ENCODE results near the gene GRAPL.
"Not testable (repeated sequence)": the region's sequence is repeated elsewhere in the genome, so short reads cannot be mapped to it uniquely, and the experiment has no call there.

Gene GRAPL

DNA sequence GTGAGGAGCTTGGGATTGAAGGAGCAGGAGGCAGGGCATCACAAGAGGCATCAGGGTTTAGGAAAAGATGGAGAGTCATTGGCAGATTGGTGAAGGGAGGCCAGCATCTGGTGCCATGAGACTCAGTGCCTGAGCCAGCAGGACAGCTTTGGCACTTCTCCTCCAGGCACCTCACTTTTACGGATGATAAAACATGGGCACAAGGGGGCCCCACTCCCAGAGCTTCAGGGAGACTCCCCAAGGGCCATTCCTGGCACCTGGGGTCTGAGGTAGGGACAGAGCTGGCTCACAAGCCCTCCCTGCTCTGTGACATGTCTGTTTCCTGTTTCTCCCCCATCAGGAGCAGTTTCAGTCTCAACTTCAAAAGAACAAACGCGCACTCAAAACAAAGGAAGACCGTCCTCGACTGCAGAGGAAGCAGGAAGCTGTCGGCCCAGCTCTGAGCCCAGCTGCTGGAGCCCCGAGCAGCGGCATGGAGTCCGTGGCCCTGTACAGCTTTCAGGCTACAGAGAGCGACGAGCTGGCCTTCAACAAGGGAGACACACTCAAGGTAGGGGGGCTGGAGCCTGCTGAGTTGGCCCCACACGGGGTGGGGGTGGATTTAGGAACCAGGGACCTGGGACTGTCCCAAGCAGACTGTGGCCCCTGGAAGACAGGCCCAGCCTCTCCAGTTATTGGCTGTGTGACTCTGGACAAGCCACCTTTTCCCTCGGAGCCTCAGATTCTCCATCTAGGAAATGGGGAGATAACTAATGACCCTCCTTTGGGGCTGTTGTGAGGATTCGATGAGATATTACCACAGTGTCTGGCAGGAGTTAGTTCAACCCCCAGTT, at the start of gene GRAPL:
Gene GRAPL (plus strand): TSS at position 442 of the 833 bp plus-strand sequence. CDS start 31 bp downstream, at position 473.
- DNase-seq (ENCODE audit: low spot score), result not testable (repeated sequence)

DNA sequence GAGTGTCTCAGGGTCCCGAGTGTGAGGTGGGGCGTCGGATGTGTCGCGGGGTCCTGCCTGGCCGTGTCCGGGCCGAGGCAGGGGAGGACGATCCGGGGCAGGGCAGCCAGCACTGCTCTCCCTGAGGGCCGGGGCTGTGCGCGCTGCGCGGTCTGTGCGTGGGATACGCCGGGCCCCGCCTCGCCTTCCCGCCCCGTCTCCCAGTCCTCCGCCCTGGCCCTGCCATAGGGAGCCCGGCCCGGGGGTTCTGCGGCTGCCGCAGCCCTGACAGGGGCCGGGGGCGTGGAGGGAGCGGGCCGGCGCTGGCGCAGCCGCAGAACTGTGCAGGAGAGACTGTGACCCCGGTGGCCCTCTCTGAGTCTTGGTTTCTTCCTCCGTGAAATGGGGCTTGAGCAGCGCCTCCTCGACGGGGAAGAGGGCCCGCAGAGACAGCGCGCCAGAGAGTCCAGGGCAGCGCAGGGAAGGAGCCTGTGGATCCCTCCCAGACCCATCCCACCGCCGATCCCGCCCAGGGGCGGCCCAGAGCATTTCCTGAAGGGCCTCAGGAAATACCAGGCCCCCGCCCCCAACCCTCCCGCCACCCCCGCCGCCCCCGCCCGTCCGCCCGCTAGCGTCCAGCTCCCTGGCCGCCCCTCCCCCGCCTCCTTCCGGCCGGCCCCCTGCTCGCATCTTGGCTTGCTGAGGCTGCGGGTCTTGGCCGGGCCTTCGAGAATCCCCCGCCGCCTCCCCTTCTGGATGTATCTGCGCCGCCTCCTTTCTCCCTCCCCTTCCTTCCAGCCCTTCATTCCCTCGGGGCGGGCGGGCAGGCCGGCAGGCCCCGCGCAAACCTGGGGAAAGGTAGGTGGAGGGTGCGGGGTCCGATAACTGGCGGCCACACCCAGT, 38.3 kb upstream of the GRAPL start:
- DNase-seq (ENCODE audit: low spot score), result not testable (repeated sequence)

DNA sequence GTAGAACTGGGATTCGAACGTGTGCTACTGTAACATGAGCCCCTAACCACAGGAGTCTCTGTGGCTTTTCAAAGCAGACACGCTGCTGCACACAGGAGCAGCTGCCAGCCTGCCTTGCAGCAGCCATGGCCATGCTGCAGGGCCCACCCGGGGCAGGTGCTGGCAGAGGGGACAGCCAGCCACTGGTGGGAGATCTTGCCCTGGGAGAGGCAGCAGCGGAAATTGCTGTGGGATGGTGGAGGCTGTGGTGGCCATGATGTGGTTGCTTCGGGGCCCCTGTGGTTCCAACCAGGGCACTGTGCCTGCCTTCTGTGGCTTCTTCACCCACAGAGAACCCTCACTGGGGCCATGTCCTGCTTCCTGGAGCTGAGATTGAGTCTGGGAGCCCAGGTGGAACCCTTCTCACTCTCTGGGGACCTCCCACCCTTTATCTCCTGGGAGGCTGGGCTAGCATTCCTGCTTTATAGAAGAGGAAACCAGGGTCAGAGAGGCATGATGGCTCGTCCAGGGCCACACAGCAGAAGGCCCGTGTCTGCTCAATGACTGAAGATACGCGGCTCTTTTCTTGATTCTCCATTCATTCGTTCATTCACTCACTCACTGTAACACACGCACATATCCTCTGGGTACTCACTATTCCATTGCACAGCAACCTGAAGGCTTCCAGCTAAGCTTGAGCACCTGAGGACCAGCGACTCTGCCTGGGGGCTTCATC, 37.2 kb upstream of the GRAPL start:
- not testable (repeated sequence) for DNase-seq (ENCODE audit: low spot score)

DNA sequence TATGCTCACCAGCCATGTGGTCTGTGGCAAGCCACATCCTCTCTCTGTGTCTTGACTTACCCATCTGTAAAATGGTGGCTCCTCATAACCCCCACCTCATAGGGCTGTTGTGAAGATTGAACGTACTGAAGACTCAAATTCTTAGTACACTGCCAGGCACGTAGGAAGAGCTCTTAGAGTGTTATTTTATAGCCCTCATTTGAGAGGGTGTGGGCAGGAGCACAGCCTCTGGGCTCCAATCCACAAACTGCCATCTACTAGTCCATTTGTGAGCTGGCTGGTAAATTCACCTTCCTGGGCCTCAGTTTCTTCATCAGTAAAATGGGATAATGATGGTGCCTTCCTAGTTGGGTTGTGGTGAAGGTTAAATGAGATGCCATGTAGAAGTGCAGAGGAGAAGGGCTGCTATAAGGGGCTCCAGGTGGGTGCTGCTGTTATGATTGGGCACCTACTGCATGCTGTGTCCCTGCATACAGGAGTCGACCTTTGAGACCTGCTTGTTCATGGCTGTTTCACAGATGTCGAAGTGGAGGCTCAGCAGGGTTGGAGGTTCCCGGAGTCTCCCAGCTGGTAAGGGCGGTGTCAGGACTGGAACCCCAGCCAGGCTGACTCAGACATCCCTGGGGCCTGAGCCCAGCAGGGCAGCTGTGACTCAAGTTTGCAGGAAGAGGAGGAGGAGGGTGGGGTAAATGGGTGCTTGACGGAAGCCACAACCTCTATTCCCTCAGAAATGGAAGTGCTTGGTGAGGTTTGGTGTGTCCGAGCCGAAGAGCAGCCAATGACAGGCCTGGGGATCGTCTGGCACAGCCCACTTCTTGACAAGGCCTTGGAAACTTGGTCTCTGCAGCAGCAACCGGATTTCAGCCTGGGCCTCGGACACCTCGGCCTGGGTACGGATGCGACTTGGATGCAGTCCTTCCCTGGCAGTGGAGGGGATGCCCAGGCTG, 34.4 kb upstream of the GRAPL start:
- DNase-seq (ENCODE audit: low spot score), result not testable (repeated sequence)

DNA sequence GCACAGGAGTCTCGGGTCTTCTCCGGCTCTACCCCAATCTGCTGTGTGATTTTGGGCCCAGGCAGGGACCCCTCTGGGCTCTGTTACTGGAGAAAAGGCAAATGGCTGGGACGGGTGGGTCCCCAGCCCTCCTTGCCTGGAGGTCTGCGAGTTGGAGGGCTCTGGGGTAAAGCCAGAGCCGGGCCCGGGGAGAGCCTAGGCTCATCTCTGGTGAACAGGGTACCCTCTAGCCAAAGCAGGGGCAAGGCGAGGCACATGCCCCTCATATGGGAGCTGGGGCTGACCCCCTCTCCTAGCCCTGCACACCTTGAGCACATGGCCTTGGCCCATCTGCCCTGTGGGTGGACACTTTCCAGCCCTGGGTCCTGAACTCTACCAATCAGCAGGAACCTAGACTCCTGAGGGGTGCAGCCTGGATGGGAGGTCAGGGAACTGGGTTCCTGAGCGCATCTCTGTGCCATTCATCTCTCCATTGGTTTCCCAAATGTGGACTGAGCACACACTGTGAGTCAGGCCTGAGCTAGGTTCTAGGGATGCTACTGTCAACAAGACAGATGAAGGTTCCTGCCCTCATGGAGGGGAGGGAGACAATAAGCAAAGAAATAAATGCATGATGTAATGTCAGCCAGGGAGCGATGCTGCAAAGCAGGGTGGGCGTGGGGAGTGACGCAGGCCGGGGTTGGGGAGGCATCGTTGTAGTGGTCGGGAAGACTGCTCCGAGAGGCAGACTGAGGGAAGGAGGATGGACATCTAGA, 33.5 kb upstream of the GRAPL start:
- not testable (repeated sequence) for DNase-seq (ENCODE audit: low spot score)

DNA sequence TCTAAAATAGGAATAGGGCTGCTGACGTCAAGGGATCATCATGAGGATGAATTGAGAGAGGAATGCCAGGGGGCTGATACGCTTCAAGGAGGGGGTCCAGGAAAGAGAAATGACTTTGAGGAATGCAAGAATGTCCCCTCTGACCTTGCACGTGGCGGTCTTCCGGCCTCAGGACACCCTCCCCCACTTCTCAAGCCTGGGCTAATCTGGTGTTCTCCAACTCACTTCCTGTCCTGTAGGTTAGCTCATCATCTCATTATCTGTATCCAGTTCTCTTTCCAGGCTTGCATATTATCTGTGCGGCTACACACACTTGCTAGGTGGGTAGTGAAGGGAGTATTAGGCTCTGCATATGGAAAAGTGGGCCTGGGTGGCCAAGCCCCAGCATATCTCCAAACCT, 18.9 kb upstream of the GRAPL start:
- DNase-seq (ENCODE audit: low spot score), result not testable (repeated sequence)

DNA sequence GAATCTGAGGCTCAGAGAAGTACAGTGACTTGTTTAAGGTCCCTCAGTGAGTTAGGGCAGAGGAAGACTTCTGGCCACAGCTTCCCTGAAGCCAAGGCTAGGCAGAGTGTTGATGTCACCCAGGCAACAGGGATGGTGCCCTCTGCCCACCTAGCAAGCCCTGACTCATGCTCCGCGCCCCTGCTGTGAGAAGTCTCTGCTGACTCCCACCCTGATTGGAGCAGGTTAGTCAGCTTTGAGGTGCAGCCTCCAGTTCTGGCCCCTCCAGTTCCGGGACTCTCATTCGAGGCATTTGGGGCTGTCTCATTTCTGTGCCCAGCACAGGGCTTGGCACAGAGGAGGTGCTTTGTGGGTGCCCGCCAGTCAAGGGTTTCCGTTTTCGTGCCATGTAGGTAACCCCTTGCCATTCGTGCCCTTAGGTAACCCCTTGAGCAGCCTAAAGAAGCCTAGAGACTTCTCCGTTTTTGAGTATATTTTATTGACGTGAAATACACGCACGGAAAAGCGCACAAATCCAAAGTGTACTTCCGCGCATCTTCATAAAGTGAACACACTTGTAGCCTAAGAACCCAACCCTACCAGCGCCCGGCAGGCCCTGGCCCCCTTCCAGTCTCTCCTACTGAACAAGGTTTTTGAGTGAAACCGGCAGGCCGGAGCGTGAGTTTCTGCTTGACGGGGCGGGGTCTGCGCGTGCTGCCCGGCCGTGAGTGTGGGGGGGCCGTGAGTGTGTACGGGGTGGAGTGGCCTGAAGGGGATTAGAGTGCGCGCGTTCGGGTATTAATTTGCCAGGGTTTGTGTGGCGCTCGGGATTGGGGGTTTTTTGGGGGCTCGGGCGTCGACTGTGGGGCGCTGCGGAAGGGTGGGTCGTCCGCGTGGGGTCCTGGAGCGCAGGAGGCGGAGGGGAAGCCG, 16.9 kb upstream of the GRAPL start:
- DNase-seq (ENCODE audit: low spot score), result not testable (repeated sequence)

DNA sequence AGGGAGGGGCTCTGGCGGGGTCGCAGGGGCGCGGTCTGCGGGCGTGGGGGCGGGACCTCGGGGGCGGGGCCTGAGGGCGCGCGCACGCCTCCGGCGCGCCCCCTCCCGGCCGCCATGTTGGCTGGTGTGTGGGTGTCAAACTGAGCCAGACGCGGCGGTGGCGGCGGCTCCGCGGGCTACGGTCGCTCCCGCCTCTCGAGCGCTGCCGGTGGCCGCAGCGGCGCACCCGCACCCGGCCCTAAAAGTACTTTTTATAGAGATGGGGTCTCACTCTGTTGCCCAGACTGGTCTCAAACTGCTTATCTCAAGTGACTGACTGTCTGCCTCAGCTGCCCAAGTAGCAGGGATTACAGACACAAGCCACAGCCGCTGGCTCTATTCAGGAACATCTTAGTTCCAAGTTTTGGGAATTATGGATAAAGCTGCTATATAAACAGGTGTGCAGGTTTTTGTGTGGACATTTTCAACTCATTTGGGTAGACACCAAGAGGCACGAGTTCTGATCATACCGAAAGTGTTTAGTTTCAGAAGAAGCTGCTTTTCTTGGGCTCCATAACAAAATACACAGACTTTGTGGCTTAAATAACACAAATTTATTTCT, 16.2 kb upstream of the GRAPL start:
- DNase-seq (ENCODE audit: low spot score), result peak; percentile 51

DNA sequence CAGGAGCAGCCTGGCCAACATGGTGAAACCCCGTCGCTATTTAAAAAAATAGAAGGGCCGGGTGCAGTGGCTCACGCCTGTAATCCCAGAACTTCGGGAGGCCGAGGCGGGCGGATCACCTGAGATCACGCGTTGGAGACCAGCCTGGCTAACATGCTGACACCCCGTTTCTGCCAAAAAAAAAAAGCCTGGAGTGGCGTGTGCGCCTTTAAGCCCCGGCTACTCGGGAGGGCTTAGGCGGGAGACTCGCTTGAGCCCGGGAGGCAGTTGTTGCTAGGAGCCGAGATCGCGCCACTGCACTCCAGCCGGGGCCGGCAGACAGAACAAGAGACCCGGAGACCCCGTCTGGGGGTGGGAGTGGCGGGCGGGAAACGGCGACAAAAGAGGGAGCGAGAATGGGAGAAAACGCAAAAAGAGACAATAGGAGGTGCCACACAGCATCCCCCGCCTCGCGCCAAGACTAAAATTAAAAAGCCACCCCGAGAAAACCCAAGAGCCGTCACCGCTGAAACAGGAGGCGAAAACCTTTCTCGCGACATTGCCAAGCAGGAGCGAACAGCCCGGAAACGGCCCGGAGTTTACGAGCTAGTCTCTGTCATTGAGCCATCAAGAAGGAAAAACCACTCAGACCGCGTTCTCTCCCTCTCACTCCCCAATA, 15.5 kb upstream of the GRAPL start:
- peak; percentile 53 for DNase-seq (ENCODE audit: low spot score)

DNA sequence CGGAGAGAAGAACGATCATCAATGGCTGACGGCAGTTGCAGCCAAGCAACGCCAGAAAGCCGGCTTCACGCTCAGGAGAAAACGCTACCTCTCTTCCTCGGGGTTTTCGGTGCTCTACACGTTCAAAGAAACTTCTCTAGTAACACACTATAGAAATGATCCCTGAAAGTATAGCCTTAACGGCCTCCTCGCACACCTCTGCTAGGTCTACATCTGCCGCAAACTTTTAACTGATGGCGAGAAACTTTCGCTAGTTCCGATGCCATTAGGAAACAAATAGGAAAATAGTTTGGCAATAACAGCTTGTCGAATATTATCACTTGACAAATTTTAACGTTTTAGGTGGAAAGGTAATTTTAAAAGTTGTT, 14.9 kb upstream of the GRAPL start:
- peak; percentile 30 for DNase-seq (ENCODE audit: low spot score)

DNA sequence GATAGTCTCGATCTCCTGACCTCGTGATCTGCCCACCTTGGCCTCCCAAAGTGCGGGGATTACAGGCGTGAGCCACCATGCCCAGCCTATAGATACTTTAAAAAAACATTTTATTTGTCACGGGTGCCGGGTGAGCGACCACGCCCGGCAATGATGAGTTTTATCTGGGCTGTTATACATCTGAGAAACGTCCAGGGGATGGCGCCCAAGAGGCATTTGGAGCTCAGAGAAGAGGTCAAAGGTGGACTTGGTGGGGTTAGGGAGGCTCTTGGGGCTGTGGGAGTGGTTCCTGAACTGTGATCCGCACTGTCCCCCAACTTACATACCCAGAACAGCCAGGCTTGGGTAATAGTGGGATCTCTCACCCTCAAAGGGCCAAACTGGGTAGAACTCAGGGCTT, 8.7 kb upstream of the GRAPL start:
- not testable (repeated sequence) for DNase-seq (ENCODE audit: low spot score)

DNA sequence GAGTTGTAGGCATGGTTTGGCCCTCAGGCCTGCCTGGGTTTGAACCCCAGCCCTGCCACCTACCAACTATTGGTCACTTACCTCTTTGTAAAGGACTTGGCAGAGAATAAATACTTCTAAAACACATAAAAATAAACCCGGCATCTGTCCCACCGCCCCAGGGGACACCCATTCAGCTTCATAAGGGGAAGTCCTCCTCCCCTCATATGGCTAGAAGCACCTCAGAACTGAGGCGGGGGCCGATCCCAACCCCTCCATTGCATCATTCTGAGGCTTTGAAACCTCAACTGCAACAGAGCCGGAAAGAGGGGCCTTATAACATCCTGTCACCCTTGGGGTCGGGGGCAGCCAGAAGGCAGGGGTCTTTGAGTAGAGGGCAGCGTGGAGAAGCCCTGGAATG, 2.1 kb upstream of the GRAPL start:
- DNase-seq (ENCODE audit: low spot score), result not testable (repeated sequence)

DNA sequence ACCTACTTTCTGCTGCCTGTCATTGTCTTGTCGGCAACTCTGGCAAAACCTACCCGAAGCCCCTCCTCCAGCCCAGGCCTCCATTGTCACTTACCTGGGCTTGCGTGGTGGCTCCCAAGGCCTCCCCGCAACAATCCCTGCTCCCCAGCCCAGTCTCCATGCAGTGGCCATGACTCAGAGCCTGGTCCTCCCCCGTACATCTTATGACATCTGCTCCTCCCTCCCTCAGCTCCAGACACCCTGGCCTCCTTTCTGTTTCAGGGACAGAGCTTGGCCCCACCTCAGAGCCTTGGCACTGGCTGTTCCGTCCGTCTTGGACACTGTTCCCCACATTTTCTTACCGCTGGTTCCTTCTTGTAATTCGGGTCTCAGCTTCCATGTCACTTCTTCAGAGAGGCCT, 2.1 kb downstream of the GRAPL start:
- DNase-seq (ENCODE audit: low spot score), result not testable (repeated sequence)

DNA sequence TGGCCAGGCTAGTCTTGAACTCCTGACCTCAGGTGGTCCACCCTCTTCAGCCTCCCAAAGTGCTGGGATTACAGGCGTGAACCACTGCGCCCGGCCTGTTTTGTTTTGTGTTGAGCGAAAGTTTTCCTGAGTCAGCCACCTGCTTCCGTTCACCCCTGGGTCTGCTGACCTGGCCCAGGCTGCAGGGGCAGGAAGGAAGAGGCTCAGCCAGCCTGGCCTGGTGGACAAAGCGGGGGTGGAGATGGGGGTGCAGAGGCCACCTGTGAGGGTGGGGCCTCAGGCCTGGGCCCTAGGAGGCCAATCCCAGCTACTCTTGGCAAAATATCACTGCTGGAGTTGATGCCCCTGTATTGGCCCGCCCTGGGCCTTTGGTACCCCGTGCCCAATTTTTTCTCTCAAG, 3.7 kb downstream of the GRAPL start:
- DNase-seq (ENCODE audit: low spot score), result not testable (repeated sequence)

DNA sequence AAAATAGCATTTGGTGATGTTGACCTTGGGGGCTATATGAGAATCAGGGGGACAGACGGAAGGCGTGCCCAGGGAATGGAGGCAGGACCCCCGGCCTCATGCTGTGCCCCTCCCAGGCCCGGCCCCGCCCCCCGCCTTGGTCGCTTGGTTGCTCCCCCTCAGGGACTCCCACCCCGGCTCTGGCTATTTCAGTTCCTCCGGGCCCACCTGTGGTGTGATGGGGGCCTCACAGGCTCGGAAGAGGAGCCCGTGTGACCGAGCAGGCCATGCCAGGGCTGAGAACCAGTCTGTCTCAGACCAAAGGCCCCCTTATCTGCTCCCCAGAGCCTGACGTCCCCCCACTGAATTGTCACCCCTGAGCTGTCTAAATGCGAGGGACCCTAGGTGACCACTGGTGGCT, 4.4 kb downstream of the GRAPL start:
- not testable (repeated sequence) for DNase-seq (ENCODE audit: low spot score)

DNA sequence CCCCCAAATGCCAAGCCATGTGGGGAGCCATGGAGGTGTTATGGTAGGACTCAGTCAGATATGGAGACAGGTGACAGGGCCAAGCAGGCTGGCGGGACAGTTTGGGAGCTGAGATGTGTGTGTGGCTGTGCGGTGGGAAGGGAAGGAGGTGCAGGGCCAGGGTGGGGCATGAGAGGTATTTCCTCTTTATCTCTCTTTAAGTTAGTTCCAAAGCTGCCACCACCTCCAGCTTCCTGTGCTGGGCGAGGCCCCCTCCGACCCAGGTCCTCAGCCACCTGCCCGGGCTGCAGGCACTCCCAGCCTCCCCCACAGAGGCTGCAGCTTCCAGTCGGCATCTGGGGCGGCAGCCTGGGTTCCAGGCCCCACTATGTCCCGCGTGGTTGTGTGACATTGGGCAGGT, 6.4 kb downstream of the GRAPL start:
- DNase-seq (ENCODE audit: low spot score), result not testable (repeated sequence)

DNA sequence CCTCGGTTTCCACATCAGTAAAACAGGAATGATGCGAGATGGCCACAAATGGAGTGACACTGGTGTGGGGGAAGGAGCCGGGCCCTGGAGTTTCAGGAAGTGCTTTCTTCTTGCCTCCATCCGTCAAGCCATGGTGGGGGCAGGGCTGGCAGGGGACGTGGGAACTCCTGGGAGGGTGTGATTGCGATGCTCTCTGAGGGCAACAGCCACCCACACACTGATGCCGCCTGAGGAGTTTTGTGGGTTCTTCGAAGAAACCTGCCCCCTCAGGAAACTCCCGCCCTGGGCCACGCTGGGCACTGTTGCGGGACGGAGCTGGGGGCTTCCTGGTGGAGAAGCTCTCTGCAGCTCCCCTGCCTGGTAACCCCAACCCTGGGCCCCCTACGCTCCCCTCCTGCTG, 8.0 kb downstream of the GRAPL start:
- DNase-seq (ENCODE audit: low spot score), result not testable (repeated sequence)

DNA sequence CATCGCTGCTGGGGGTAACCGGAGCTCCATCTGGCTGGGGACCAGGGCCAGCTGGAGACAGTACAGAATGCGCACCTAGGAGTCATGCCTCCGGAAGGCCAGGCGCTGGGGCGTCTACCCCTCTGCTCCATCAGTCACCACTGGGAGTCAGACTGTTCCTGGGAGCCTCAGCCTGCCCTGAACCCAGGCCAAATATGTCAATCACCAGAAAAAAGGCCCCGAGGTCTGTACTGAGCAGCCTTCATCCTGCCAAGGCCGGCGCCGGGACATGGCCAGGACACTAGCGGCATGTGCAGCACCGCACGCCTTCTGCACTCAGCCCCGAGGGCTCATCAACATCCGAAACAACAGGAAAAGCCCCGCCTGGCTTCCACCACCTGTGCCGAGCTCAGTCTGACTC, 8.7 kb downstream of the GRAPL start:
- DNase-seq (ENCODE audit: low spot score), result not testable (repeated sequence)
